GM23248 (cell line): ENCODE measurements around the gene PRKCE. TPM values are rescaled to one million over a fixed set of nuclear protein-coding genes. Genes with fewer than 3 reads are reported as not detected.

Experiments used
- DNase-seq: peaks from one replicate; pipeline ENCODE4 v3.0.0-alpha.2; 2015
- H2AFZ ChIP-seq: fragments of 200-600 bp; sonication (generic); 2 replicates; pipeline ENCODE4 v1.6.1; 2016; ENCODE audit warnings: antibody characterized with exemption
- H3F3A ChIP-seq: fragments of 200-600 bp; sonication (generic); 2 replicates; pipeline ENCODE4 v1.6.1; 2016; ENCODE audit warnings: mild to moderate bottlenecking, antibody characterized with exemption, mixed run types; ENCODE audit not compliant: insufficient read depth
- H3K27ac ChIP-seq: fragments of 200-600 bp; sonication (generic); 2 replicates; pipeline ENCODE4 v1.5.1; 2016; ENCODE audit warnings: mild to moderate bottlenecking
- H3K27me3 ChIP-seq: fragments of 200-600 bp; sonication (generic); replicated peaks from 2 replicates; pipeline ENCODE4 v1.6.1; 2016; ENCODE audit warnings: mild to moderate bottlenecking; ENCODE audit not compliant: insufficient read depth
- H3K36me3 ChIP-seq: fragments of 200-600 bp; sonication (generic); 2 replicates; pipeline ENCODE4 v1.6.1; 2016; ENCODE audit warnings: low read depth, mild to moderate bottlenecking
- H3K4me1 ChIP-seq: fragments of 200-600 bp; sonication (generic); 2 replicates; pipeline ENCODE4 v1.6.1; 2016; ENCODE audit warnings: mild to moderate bottlenecking; ENCODE audit not compliant: insufficient read depth
- H3K4me2 ChIP-seq: fragments of 200-600 bp; sonication (generic); one replicate; pipeline ENCODE4 v1.6.1; 2016; ENCODE audit warnings: mild to moderate bottlenecking; ENCODE audit not compliant: unreplicated experiment
- H3K4me3 ChIP-seq: fragments of 200-600 bp; sonication (generic); 2 replicates; pipeline ENCODE4 v1.5.1; 2016; ENCODE audit warnings: mild to moderate bottlenecking
- H3K79me2 ChIP-seq: fragments of 200-600 bp; sonication (generic); 2 replicates; pipeline ENCODE4 v1.6.1; 2016; ENCODE audit warnings: mild to moderate bottlenecking; ENCODE audit not compliant: insufficient read depth
- H3K9ac ChIP-seq: fragments of 200-600 bp; sonication (generic); 2 replicates; pipeline ENCODE4 v1.6.1; 2016; ENCODE audit warnings: mild to moderate bottlenecking
- H3K9me2 ChIP-seq: fragments of 200-600 bp; sonication (generic); 2 replicates; pipeline ENCODE4 v1.6.1; 2016; ENCODE audit warnings: mixed run types, mild to moderate bottlenecking, moderate library complexity; ENCODE audit not compliant: insufficient read depth
- H3K9me3 ChIP-seq: fragments of 200-600 bp; sonication (generic); one replicate; pipeline ENCODE4 v1.6.1; 2017; ENCODE audit warnings: low read depth
- H4K20me1 ChIP-seq: fragments of 200-600 bp; sonication (generic); 2 replicates; pipeline ENCODE4 v1.6.0; 2016; ENCODE audit not compliant: insufficient read depth
- EZH2 ChIP-seq: fragments of 200-600 bp; sonication (generic); IDR thresholded peaks from 2 replicates; pipeline ENCODE4 v1.6.1; 2018; ENCODE audit warnings: antibody characterized with exemption, mild to moderate bottlenecking; ENCODE audit not compliant: insufficient read depth, poor library complexity, severe bottlenecking
- EZH2phosphoT487 ChIP-seq: fragments of 200-600 bp; sonication (generic); IDR thresholded peaks from 2 replicates; pipeline ENCODE4 v1.6.1; 2018; ENCODE audit warnings: antibody characterized with exemption, moderate library complexity, mild to moderate bottlenecking, low read depth; ENCODE audit not compliant: insufficient read depth
- WGBS, 2 experiments: methylation state at CpG; one replicate each; pipeline ENCODE4 v1.1.6; 2015 to 2017; ENCODE audit warnings: low lambda C conversion rate in 2 of 2, low coverage in 1 of 2; ENCODE audit errors: missing lambda C conversion rate in 2 of 2; 5-methylcytosine and 5-hydroxymethylcytosine counted together
- in situ Hi-C: fragments of 300-500 bp; cut with MboI; formaldehyde crosslinking; loops from 2 replicates; pipeline ENCODE4 v1.15.0; 2020
- polyA plus RNA-seq: library from polyadenylated mRNA; unstranded; fragments of >200 nt; fragmentation: Nextera tagmentation; extraction: Ambion mirVana; gene quantifications from 2 replicates; pipeline ENCODE4 v1.2.1, GENCODE V29; 2016
- total RNA-seq: library from RNA; depleted of rRNA; stranded (reverse); fragments of >200 nt; shearing (Covaris generic); gene quantifications from 2 replicates; pipeline ENCODE4 v1.2.3, GENCODE V29; 2014

PRKCE gene
- total and polyA plus RNA-seq, 2 experiments from 2014 or later = 5.9 to 7.0 TPM

DNA sequence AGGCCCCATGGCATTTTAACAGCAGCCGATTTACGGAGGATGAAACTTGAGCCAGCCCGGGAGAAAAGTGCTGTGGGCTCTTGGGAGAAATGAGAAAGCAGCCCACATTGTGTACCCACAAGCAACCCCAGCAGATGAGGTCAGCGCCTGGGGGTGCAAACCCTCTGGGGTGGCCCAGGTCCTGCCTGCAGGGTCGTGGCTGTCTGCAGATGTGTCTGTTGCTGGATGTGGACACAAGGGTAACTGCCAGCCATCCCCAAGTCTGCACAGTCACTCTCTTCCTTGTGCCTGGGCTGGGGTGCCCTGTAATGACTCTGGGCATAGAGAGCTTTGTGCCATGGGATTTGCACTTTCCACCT lies 170.8 kb downstream of the PRKCE start:
- peaks cover 37% of the 10 kb centered on the region for H3K79me2 ChIP-seq
- H3K27me3 ChIP-seq = no peaks in the 10 kb centered on the region
- H4K20me1 ChIP-seq = no peaks in the 10 kb centered on the region; the same call in 1 of the 2 replicates
- H2AFZ ChIP-seq = no peak overlapping the region
- WGBS, 2 experiments = 96 to 98% methylated on average over 5 of the region's 5 CpGs
- peaks cover 7% of the 10 kb centered on the region for H3K4me1 ChIP-seq
- H3K9ac ChIP-seq = no peak overlapping the region
- no peak overlapping the region for H3K4me2 ChIP-seq
- H3K4me3 ChIP-seq = no peak overlapping the region
- H3K36me3 ChIP-seq = no peaks in the 10 kb centered on the region
- no peak overlapping the region for H3K27ac ChIP-seq
- H3K9me3 ChIP-seq = no peaks in the 10 kb centered on the region
- DNase-seq = no peak
- 0 out of 2 replicates have a peak, but pooled peaks cover 2% of the 10 kb centered on the region for H3F3A ChIP-seq
- no peaks in the 10 kb centered on the region for H3K9me2 ChIP-seq
- no peak for TF ChIP-seq EZH2
- no peak for TF ChIP-seq EZH2phosphoT487
- in situ Hi-C loops = no loop called here

DNA sequence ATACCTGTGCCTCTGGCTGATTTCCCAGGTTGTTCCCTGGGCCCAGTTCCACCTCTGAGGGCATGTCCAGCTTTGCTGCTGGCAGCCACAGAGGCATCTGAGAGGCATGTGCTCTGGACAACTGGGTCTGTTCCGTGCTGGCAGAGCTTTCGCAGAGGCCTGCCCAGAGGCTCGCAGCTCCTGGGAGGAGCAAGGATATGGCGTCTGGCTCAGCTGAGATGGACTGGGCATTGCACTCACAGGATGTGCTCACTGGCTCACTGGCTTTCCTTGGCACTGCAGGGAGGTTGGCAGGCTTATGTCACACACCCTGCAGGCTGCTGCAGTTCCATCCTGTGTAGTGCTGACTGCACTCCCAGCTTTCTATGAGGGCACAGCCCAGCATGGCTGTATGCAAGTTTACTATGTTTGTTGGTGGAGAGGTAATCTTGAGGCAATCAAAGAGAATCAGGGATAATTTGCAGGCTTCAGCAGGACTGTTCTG lies 172.3 kb downstream of the PRKCE start:
- no peak overlapping the region for H3K4me2 ChIP-seq
- no peak overlapping the region for H3K9ac ChIP-seq
- no peaks in the 10 kb centered on the region for H3K9me3 ChIP-seq
- peaks cover 9% of the 10 kb centered on the region for H3K4me1 ChIP-seq
- no peaks in the 10 kb centered on the region for H4K20me1 ChIP-seq
- H3K79me2 ChIP-seq = peaks cover 37% of the 10 kb centered on the region
- H3K27ac ChIP-seq = no peak overlapping the region
- DNase-seq = peak; percentile 62
- peaks cover 10% of the 10 kb centered on the region; the same call in 1 of the 2 replicates for H3F3A ChIP-seq
- H3K4me3 ChIP-seq = no peak overlapping the region
- WGBS, 2 experiments = 38 to 49% methylated on average over 4 of the region's 4 CpGs
- H2AFZ ChIP-seq = no peak overlapping the region
- no peaks in the 10 kb centered on the region for H3K9me2 ChIP-seq
- H3K36me3 ChIP-seq = no peaks in the 10 kb centered on the region
- H3K27me3 ChIP-seq = no peaks in the 10 kb centered on the region
- TF ChIP-seq EZH2phosphoT487 (no peak), EZH2 (no peak)
- in situ Hi-C loops = no loop called here

DNA sequence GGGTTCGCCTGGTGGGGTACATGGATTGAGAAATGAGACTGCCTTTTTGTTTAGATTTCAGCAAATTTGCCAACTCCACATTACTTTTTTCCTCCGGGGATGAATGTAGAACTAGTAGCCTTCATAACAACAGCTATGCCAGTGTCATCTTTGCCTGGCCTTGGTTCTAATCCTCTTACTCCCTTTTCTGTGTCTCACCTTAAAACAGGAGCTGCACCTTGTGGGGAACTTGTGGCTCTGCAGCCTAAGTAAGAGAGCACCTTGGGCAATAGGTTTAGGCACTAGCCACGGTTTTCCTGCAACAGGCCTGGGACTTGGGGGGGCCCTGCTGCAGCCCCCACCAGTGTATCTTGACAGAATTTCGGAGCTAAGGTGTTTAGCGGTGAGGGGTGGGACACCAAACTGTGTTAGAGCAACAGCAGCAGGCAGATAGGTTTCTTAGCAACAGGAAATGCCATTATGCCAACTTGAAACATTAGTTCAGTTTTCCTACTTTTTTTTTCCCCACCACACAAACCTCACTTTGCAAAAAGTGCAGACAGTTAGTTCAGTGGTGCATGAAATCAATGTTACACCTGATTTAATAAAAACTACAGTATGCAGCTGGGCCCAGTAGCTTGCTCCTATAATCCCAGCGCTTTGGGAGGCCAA lies 173.7 kb downstream of the PRKCE start:
- Histone ChIP-seq H3K9ac (no peak overlapping the region), H3F3A (peaks cover 10% of the 10 kb centered on the region; the same call in 1 of the 2 replicates), H3K27me3 (no peaks in the 10 kb centered on the region), H3K9me3 (no peaks in the 10 kb centered on the region), H3K4me3 (no peak overlapping the region), H3K79me2 (peaks cover 46% of the 10 kb centered on the region), H3K36me3 (no peaks in the 10 kb centered on the region), H3K27ac (no peak overlapping the region), H3K4me2 (no peak overlapping the region), H2AFZ (no peak overlapping the region), H3K9me2 (no peaks in the 10 kb centered on the region), H4K20me1 (no peaks in the 10 kb centered on the region), H3K4me1 (peaks cover 9% of the 10 kb centered on the region)
- DNase-seq = no peak
- 90% methylated on average over 6 of the region's 6 CpGs for WGBS, 2 experiments
- in situ Hi-C loops = no loop called here
- TF ChIP-seq EZH2 (no peak), EZH2phosphoT487 (no peak)

DNA sequence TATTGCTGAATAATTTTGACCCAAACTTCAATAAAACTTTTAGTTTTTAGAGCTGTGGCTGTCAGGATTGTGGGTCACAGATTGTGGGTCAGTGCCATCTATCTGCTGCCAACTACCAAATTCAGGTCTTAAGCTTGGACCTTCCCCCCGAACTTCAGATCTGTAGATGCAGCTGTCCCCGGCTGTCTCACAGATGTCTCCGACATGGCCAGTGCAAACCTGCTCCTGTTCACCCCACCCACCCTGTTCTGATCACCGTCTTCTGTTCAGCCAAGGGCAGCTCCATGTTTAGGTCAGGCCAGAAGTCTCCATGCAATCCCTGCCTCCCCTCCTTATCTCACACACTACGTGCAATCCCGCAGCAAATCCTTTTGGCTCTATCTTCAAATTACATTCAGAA lies 175.0 kb downstream of the PRKCE start:
- WGBS, 2 experiments = 51 to 57% methylated on average over 6 of the region's 6 CpGs
- TF ChIP-seq EZH2 = no peak
- no peak for TF ChIP-seq EZH2phosphoT487
- Histone ChIP-seq H3K4me1 (peaks cover 9% of the 10 kb centered on the region), H3K4me3 (no peak overlapping the region), H3K4me2 (no peak overlapping the region), H3K9me2 (no peaks in the 10 kb centered on the region), H3K36me3 (no peaks in the 10 kb centered on the region), H3K9me3 (no peaks in the 10 kb centered on the region), H4K20me1 (no peaks in the 10 kb centered on the region), H3F3A (peaks cover 10% of the 10 kb centered on the region; the same call in 1 of the 2 replicates), H3K79me2 (peaks cover 52% of the 10 kb centered on the region), H3K27ac (no peak overlapping the region), H2AFZ (no peak overlapping the region), H3K27me3 (no peaks in the 10 kb centered on the region), H3K9ac (no peak overlapping the region)
- in situ Hi-C loops = no loop called here
- no peak for DNase-seq
